Suprapubic skin (tissue), 4 donors: Measurements from ENCODE around the gene ATP1B2.

ENCODE experiments used
- EP300 ChIP-seq: sonication (generic); formaldehyde crosslinking; IDR thresholded peaks from one replicate; pipeline ENCODE4 v1.6.1; 2017; ENCODE audit warnings: antibody characterized with exemption
- POLR2A ChIP-seq, 2 donors: fragments of 450-650 bp; IDR thresholded peaks; one replicate each; pipeline ENCODE4 v1.6.1; 2017; ENCODE audit warnings: antibody characterized with exemption in 2 of 2, mild to moderate bottlenecking in 2 of 2, moderate library complexity in 2 of 2
- POLR2AphosphoS5 ChIP-seq, 3 donors: sonication (generic); formaldehyde crosslinking; IDR thresholded peaks; one replicate each; pipeline ENCODE4 v1.6.1; 2017; ENCODE audit warnings: antibody characterized with exemption in 3 of 3
- TF ChIP-seq, protein P1 (sequence below), 2 donors: fragments of 200-600 bp in 1 of 2; fragments of 450-650 bp in 1 of 2; sonication (generic) in 1 of 2; IDR thresholded peaks; one replicate each; pipeline ENCODE4 v1.5.1; 2016 to 2019; ENCODE audit warnings: antibody characterized with exemption in 2 of 2, mild to moderate bottlenecking in 1 of 2, moderate library complexity in 1 of 2

- no peak for TF ChIP-seq POLR2AphosphoS5 (IDR thresholded peaks at IDR 0.05)
- TF ChIP-seq, protein P1, sequence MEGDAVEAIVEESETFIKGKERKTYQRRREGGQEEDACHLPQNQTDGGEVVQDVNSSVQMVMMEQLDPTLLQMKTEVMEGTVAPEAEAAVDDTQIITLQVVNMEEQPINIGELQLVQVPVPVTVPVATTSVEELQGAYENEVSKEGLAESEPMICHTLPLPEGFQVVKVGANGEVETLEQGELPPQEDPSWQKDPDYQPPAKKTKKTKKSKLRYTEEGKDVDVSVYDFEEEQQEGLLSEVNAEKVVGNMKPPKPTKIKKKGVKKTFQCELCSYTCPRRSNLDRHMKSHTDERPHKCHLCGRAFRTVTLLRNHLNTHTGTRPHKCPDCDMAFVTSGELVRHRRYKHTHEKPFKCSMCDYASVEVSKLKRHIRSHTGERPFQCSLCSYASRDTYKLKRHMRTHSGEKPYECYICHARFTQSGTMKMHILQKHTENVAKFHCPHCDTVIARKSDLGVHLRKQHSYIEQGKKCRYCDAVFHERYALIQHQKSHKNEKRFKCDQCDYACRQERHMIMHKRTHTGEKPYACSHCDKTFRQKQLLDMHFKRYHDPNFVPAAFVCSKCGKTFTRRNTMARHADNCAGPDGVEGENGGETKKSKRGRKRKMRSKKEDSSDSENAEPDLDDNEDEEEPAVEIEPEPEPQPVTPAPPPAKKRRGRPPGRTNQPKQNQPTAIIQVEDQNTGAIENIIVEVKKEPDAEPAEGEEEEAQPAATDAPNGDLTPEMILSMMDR (IDR thresholded peaks at IDR 0.05) = no peak
- no peak for TF ChIP-seq EP300
- TF ChIP-seq POLR2A (IDR thresholded peaks at IDR 0.05) = no peak
Observed at GRCh38 chr17:7654832-7655540, 4.3 kb downstream of the ATP1B2 start.
